Measurements from ENCODE around the gene CHST15.

DNA sequence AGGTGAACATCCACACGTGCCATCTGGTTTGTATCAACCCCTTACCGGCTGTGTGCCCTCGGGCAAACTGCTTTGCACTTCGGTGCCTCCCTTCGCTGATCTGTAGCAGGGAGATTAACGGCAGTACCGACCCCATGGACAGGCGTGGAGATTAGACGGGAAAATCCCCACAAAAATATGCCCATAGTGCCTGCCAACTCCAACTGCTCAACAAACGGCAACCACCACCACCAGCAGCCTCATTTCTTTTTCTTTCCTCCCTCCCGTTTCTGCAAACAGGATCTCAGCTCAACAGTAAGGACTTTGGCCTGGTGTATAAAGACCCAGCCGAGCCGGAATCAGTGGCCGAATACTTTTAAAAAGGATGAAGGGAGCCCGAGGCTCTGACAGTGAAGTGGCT is 31.0 kb downstream of the CHST15 start:
- TF ChIP-seq, protein P1, sequence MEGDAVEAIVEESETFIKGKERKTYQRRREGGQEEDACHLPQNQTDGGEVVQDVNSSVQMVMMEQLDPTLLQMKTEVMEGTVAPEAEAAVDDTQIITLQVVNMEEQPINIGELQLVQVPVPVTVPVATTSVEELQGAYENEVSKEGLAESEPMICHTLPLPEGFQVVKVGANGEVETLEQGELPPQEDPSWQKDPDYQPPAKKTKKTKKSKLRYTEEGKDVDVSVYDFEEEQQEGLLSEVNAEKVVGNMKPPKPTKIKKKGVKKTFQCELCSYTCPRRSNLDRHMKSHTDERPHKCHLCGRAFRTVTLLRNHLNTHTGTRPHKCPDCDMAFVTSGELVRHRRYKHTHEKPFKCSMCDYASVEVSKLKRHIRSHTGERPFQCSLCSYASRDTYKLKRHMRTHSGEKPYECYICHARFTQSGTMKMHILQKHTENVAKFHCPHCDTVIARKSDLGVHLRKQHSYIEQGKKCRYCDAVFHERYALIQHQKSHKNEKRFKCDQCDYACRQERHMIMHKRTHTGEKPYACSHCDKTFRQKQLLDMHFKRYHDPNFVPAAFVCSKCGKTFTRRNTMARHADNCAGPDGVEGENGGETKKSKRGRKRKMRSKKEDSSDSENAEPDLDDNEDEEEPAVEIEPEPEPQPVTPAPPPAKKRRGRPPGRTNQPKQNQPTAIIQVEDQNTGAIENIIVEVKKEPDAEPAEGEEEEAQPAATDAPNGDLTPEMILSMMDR (IDR thresholded peaks at IDR 0.05): no peak
- TF ChIP-seq POLR2A (IDR thresholded peaks at IDR 0.05): no peak
